ENCODE measurements around the gene GDPGP1.

The GDPGP1 gene

DNA sequence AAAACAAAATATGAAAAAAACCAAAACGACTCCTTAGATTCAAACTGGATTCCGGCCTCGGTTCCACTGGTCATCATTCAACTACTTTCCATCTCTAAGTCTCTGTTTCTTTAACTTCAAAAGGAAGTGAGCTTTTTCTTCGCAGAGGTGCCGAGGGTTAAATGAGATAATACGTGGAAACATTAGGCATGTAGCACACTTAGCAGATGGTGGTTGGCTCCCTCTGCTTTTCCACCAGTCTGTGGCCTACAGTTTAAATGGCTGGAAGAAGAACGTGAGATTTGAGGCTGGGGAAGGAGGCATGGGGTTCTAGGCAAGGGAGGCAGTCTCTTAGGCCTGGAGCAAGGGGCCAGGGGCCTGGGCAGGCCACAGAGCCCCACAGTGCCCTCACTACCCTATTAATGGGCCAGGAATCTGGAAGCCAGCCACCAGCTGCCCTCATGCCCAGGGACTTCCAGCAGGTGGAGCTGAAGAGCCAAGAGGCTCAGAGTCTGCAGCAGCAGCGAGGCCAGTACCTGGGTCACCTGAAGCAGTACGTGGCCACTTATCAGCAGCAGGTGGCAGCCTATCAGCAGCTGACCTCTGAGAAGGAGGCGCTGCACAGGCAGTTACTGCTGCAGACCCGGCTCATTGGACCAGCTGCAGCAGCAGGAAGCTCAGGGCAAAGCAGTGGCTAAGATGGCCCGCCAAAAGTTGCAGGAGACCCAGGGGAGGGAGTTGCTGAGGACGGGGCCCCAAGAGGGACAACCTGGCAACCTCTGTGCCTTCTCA is 59.2 kb downstream of the GDPGP1 start:
- TF ChIP-seq, protein P1, sequence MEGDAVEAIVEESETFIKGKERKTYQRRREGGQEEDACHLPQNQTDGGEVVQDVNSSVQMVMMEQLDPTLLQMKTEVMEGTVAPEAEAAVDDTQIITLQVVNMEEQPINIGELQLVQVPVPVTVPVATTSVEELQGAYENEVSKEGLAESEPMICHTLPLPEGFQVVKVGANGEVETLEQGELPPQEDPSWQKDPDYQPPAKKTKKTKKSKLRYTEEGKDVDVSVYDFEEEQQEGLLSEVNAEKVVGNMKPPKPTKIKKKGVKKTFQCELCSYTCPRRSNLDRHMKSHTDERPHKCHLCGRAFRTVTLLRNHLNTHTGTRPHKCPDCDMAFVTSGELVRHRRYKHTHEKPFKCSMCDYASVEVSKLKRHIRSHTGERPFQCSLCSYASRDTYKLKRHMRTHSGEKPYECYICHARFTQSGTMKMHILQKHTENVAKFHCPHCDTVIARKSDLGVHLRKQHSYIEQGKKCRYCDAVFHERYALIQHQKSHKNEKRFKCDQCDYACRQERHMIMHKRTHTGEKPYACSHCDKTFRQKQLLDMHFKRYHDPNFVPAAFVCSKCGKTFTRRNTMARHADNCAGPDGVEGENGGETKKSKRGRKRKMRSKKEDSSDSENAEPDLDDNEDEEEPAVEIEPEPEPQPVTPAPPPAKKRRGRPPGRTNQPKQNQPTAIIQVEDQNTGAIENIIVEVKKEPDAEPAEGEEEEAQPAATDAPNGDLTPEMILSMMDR (conservative IDR thresholded peaks at IDR 0.05) = peak; percentile 99
- H3K27ac ChIP-seq = peak overlapping the region; percentile 59

DNA sequence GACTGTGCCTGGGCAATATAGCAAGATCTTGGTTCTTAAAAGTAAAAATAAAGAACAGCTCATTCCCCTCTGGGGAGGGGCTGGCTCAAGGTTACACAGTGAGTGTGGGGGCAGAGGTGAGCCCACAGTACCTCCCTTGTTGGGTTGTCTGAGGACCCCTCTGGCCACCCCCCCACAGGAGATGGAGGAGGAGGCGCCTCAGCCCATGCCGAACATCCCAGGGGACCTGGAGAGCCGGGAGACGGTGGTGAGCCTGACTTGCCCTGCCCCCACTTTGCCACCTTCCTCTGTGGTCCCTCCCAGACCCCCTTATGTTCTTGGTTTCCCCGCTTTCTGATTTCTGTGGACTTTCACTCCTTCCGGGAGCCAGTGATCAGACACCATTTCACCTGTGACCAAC is 60.1 kb downstream of the GDPGP1 start:
- H3K27ac ChIP-seq = peak overlapping the region; percentile 59; the same call in 1 of the 2 replicates
- TF ChIP-seq, protein P1 (conservative IDR thresholded peaks at IDR 0.05) = no peak

DNA sequence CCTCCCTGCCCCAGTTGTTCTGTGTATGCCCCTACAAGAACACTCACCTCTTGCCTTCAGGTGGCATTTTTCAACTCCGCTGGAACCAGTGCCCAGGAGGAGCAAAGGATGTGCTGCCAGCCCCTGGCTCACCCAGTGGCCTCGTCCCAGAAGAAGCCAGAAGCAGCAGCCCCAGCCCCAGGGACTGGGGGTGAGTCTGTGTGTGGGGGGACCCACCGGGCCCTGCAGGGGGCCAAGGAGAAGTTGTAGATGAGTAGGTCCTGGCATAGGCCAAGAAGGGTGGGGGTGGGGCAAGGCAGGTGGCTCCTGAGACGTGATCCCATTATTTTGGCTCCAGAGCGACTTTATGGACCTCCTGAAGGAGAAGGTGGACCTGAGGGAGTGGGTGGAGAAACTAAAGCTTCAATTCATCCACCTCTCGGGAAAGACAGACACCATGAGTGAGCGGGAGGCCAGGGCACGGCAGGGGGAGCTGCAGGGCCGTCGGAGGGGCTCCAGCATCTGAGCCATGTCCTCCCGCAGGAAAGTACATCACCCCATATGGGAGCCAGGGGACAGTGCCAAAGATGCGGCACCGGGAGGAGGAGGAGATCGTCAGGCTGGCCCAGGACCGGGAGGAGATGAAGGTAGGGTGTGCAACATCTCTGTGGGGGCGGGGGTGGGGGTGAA is 60.7 kb downstream of the GDPGP1 start:
- TF ChIP-seq, protein P1 (conservative IDR thresholded peaks at IDR 0.05) = no peak
- no peak overlapping the region for H3K27ac ChIP-seq

DNA sequence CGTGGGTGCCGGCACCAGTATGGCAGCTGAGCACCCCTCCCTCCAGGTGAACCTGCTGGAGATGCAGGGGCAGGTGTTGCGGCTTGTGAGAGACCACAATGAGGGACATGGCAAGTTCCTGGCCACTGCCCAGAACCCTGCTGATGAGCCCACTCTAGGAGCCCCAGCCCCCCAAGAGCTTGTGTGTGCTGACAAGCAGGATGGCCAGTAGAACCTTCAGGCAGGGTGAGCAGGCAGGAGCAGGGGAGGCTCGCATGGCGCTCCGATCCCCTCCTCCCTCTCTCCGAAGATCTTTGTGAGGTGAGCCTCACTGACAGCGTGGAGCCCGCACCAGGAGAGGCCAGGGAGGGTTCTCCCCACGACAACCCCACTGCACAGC is 61.2 kb downstream of the GDPGP1 start:
- TF ChIP-seq, protein P1 (conservative IDR thresholded peaks at IDR 0.05) = no peak
- no peak overlapping the region for H3K27ac ChIP-seq
